ENCODE data around the gene OR4X1. TPM values are rescaled to one million over a fixed set of nuclear protein-coding genes. Genes with fewer than 3 reads are reported as not detected.
A peak's percentile ranks its signal among the peaks of the same experiment; 100 is the strongest.
"Not testable (repeated sequence)": the region's sequence is repeated elsewhere in the genome, so short reads cannot be mapped to it uniquely, and the experiment has no call there.

The OR4X1 gene
- total RNA-seq, 6 donors from 2014 or later = not detected

DNA sequence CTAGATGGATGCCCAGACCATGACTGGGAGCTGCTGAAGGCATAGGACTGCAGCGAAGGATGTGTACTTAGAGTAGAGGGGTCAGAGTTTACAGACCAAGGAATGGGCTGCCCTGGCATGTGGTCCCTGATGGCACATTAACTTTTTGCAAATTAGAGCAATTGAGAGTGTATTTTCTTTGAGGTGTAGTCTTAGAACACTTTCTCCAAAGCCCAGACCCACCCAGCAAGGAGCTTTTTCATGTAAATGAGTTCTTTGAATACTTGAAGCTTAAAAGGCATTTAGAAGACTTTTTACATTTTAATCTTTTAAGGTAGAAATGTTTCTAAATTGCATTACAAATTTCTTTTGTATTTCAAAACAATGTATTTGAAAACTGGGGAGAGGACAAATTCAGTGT, 8.9 kb downstream of the OR4X1 start:
- Histone ChIP-seq H3K4me1 (no peaks in the 10 kb centered on the region), H3K27me3 (no peaks in the 10 kb centered on the region), H3K9me3 (no peaks in the 10 kb centered on the region), H3K4me3 (no peak overlapping the region), H3K27ac (no peak overlapping the region), H3K36me3 (no peaks in the 10 kb centered on the region)
- no peak for ATAC-seq (ENCODE audit: low FRiP score in 2 of 2)
- WGBS, 2 donors = 20 to 31% methylated on average over 1 of the region's 1 CpG
- no peak for TF ChIP-seq POLR2A (IDR thresholded peaks at IDR 0.05)
- TF ChIP-seq, protein P1, sequence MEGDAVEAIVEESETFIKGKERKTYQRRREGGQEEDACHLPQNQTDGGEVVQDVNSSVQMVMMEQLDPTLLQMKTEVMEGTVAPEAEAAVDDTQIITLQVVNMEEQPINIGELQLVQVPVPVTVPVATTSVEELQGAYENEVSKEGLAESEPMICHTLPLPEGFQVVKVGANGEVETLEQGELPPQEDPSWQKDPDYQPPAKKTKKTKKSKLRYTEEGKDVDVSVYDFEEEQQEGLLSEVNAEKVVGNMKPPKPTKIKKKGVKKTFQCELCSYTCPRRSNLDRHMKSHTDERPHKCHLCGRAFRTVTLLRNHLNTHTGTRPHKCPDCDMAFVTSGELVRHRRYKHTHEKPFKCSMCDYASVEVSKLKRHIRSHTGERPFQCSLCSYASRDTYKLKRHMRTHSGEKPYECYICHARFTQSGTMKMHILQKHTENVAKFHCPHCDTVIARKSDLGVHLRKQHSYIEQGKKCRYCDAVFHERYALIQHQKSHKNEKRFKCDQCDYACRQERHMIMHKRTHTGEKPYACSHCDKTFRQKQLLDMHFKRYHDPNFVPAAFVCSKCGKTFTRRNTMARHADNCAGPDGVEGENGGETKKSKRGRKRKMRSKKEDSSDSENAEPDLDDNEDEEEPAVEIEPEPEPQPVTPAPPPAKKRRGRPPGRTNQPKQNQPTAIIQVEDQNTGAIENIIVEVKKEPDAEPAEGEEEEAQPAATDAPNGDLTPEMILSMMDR (IDR thresholded peaks at IDR 0.05) = no peak
- TF ChIP-seq POLR2AphosphoS5 (IDR thresholded peaks at IDR 0.05) = no peak
- TF ChIP-seq EP300 (IDR thresholded peaks at IDR 0.05) = no peak
- DNase-seq = no peak

DNA sequence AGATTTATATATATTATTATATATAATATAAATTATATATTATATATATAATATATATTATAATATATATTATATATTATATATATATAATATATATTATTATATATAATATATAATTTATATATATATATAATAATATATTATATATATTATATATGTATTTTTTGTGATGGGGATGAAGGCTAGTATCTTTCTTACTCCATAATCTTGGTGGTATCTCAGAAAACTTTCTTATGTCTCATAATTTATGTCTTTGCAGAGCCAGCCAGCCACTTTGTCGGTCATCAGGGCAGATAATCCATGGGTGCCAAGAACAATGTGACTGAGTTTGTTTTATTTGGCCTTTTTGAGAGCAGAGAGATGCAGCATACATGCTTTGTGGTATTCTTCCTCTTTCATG, 42.3 kb downstream of the OR4X1 start, which contains the start of gene OR4S1:
OR4S1 (plus strand) TSS at position 301 of the 400 bp plus-strand sequence; CDS start at position 301, 0 bp downstream.
- Histone ChIP-seq H3K4me3 (no peak within 1 kb of the TSS), H3K9me3 (no peaks in the 10 kb centered on the region), H3K4me1 (peaks cover 0 to 4% (median 0%) of the 10 kb centered on the region in 4 donors), H3K27ac (no peak within 1 kb of the TSS), H3K27me3 (no peaks in the 10 kb centered on the region), H3K36me3 (no peaks in the 10 kb centered on the region)
- ATAC-seq (ENCODE audit: low FRiP score in 2 of 2) (no peak), DNase-seq (no peak)
- 71 to 79% methylated on average over 1 of the region's 1 CpG for WGBS, 2 donors
- TF ChIP-seq POLR2AphosphoS5 (IDR thresholded peaks at IDR 0.05) (no peak), EP300 (IDR thresholded peaks at IDR 0.05) (no peak), POLR2A (IDR thresholded peaks at IDR 0.05) (no peak)
- TF ChIP-seq, protein P1 (IDR thresholded peaks at IDR 0.05) = no peak

DNA sequence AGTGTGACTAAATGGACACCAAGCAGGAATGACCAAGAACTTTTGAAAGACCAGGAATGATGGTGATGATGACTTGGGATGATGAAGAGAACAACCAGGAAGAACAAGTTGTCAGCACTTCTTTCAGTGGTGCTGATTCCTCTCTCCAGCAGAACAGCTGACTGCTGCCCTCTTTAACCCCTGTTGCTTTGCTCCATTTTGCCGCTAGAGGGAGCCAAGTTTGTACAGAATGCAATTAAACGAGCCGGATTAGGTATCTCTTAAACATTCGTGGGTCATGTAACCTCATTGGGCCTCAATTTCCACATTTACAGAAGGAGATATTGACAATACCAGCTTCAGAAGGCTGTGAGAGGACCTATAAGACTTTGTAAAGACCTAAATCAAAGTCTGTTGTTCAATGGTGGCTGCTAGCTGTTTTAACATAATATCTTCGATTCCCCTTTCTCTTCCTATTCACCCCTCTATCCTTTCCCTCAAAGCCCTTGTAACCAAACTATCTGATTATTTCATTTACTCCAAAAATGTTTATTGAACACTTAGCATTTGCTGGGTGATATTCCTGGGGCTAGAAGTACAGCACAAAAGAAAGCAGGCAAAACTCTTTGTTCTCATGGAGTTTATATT, 44.2 kb downstream of the OR4X1 start:
- no peak overlapping the region for H3K27ac ChIP-seq
- 22 to 23% methylated on average over 5 of the region's 5 CpGs for WGBS, 2 donors
- no peaks in the 10 kb centered on the region for H3K27me3 ChIP-seq
- H3K9me3 ChIP-seq = no peaks in the 10 kb centered on the region
- TF ChIP-seq POLR2A (IDR thresholded peaks at IDR 0.05) (no peak), POLR2AphosphoS5 (IDR thresholded peaks at IDR 0.05) (no peak), EP300 (IDR thresholded peaks at IDR 0.05) (no peak)
- TF ChIP-seq, protein P1 (IDR thresholded peaks at IDR 0.05) = peak; percentile 46 to 80 (median 67)
- DNase-seq = peak in 1 of 2 donors; percentile 31
- ATAC-seq (ENCODE audit: low FRiP score in 2 of 2) = peak in 1 of 2 donors; percentile 73
- H3K4me3 ChIP-seq = no peak overlapping the region
- H3K36me3 ChIP-seq = no peaks in the 10 kb centered on the region
- peaks cover 0 to 4% (median 0%) of the 10 kb centered on the region in 4 donors for H3K4me1 ChIP-seq

DNA sequence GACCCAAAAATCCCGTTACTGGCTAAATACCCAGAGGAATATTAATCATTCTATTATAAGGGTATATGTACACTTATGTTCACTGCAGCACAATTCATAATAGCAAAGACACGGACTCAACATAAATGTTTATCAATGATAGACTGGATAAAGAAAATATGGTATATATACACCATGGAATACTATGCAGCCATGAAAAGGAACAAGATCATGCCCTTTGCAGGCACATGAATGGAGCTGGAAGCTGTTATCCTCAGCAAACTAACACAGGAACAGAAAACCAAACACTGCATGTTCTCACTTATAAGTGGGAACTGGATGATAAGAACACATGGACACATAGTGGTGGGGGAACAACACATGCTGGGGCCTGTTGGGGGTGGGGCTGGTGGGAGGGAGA, 49.9 kb downstream of the OR4X1 start:
- DNase-seq; H3K27me3 ChIP-seq; ATAC-seq (ENCODE audit: low FRiP score in 2 of 2); H3K27ac ChIP-seq; H3K36me3 ChIP-seq; H3K9me3 ChIP-seq; H3K4me3 ChIP-seq; H3K4me1 ChIP-seq: not testable (repeated sequence)
- WGBS, 2 donors = 37 to 74% methylated on average over 2 of the region's 2 CpGs

Other genes starting within 250 kb of the OR4X1 start
- not detected for gene OR4B1, start 47.1 kb upstream of the OR4X1 start, total RNA-seq
- not detected for gene OR4X2, start 18.8 kb upstream of the OR4X1 start, total RNA-seq
- not detected for gene OR4S1, start 42.4 kb downstream of the OR4X1 start, total RNA-seq
- not detected for gene OR4C3, start 61.1 kb downstream of the OR4X1 start, total RNA-seq
- not detected for gene OR4C5, start 102.6 kb downstream of the OR4X1 start, total RNA-seq
- gene OR4A47, start 224.9 kb downstream of the OR4X1 start, total RNA-seq = not detected